Choroid plexus epithelial cell (primary cell): ENCODE results near the gene HLA-DMB.

ENCODE experiments used
- DNase-seq: peaks from one replicate; pipeline ENCODE4 v3.0.0-alpha.2; 2010; ENCODE audit warnings: low read depth
- H3K4me3 ChIP-seq: 2 replicates; pipeline ENCODE4 v1.5.1; 2011; ENCODE audit warnings: low read depth, mild to moderate bottlenecking, control low read depth, low read length, moderate library complexity
- CTCF ChIP-seq: conservative IDR thresholded peaks from 2 replicates; pipeline ENCODE4 v1.5.1; 2011; ENCODE audit warnings: low read depth, mild to moderate bottlenecking, control low read depth, inconsistent platforms, low read length, moderate library complexity

Gene HLA-DMB

GRCh38 chr6:32982084-32982701 lies 41.4 kb upstream of the HLA-DMB start:
- no peak for TF ChIP-seq CTCF
- H3K4me3 ChIP-seq = no peak overlapping the region
- no peak for DNase-seq

GRCh38 chr6:32980488-32981038 lies 39.7 kb upstream of the HLA-DMB start:
- H3K4me3 ChIP-seq = no peak overlapping the region
- DNase-seq = no peak

GRCh38 chr6:32979720-32980487 lies 39.1 kb upstream of the HLA-DMB start:
- no peak for DNase-seq
- TF ChIP-seq CTCF = no peak
- no peak overlapping the region for H3K4me3 ChIP-seq

More at GRCh38 chr6:32980488-32981038, 39.7 kb upstream of the HLA-DMB start:
- TF ChIP-seq CTCF = no peak

- no peak for DNase-seq
- no peak overlapping the region for H3K4me3 ChIP-seq
- no peak for TF ChIP-seq CTCF
Observed at GRCh38 chr6:32977953-32978324, 37.1 kb upstream of the HLA-DMB start.

- DNase-seq = no peak
- no peak overlapping the region for H3K4me3 ChIP-seq
- TF ChIP-seq CTCF = no peak
Observed at GRCh38 chr6:32977272-32977952, 36.6 kb upstream of the HLA-DMB start.

GRCh38 chr6:32976334-32977069 lies 35.7 kb upstream of the HLA-DMB start:
- no peak for DNase-seq
- TF ChIP-seq CTCF = no peak
- H3K4me3 ChIP-seq = peak overlapping the region; percentile 96
